ENCODE data around the gene EIF3J.

DNA sequence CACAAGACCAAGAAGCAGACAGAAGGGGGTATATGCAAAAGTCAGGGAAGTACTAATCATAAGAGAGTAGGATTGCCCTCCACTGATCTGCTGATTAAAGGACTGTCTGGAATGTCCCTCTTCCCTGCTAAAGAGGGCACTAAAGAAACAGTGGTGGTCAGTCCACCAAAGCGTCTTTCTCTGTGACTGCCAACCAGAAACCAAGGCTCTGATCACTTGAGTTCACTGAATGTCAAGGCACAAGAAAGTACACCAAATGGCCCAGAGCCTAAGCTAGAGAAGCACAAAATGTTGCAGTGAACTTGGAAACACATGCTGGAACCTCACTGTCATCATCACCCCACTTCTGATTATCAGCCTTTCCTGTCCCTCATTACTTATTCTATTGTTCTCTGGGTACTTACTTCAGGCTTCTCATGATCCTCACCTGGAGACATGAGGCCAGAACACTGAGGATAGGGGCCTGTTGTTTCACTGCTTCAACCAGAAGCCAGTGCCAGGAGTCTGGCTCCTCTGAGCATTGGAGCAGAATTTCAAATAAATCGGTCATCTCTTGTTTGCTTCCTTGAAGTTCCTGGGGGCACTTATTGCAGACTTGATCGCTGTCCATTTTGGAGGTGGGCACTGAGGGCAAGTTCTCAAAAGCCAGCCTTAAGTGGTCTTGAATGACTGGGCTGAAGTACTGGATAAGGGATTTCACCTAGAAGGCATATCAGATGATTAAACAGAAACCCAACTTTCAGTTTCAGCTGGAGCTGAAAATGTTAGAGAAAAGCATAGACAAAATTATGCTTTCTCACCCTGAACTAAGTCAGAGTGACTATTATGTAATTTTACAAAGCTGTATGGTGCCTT is 58.9 kb downstream of the EIF3J start:
- TF ChIP-seq, protein P1, sequence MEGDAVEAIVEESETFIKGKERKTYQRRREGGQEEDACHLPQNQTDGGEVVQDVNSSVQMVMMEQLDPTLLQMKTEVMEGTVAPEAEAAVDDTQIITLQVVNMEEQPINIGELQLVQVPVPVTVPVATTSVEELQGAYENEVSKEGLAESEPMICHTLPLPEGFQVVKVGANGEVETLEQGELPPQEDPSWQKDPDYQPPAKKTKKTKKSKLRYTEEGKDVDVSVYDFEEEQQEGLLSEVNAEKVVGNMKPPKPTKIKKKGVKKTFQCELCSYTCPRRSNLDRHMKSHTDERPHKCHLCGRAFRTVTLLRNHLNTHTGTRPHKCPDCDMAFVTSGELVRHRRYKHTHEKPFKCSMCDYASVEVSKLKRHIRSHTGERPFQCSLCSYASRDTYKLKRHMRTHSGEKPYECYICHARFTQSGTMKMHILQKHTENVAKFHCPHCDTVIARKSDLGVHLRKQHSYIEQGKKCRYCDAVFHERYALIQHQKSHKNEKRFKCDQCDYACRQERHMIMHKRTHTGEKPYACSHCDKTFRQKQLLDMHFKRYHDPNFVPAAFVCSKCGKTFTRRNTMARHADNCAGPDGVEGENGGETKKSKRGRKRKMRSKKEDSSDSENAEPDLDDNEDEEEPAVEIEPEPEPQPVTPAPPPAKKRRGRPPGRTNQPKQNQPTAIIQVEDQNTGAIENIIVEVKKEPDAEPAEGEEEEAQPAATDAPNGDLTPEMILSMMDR (conservative IDR thresholded peaks at IDR 0.05; ENCODE audit: low read length): no peak
- no peak for TF ChIP-seq EZH2phosphoT487 (IDR thresholded peaks at IDR 0.05; ENCODE audit: borderline replicate concordance)

Measured in Loucy (cell line).